Mesendoderm (in vitro differentiated cells): ENCODE measurements around the gene ERBB4.

ENCODE experiments used
- DNase-seq: peaks from one replicate; pipeline ENCODE4 v3.0.0; 2013
- H2AK5ac ChIP-seq: 2 replicates; pipeline ENCODE4 v1.6.1; 2013; ENCODE audit warnings: low read length, inconsistent platforms
- H2BK120ac ChIP-seq: 2 replicates; pipeline ENCODE4 v1.6.1; 2013; ENCODE audit warnings: low read depth, mild to moderate bottlenecking, low read length, moderate library complexity, mixed read lengths
- H2BK15ac ChIP-seq: replicated peaks from 2 replicates; pipeline ENCODE4 v1.6.1; 2013; ENCODE audit warnings: low read depth, mild to moderate bottlenecking, moderate library complexity
- H2BK5ac ChIP-seq: 2 replicates; pipeline ENCODE4 v1.6.1; 2013; ENCODE audit warnings: low read length, inconsistent platforms
- H3K18ac ChIP-seq: 2 replicates; pipeline ENCODE4 v1.6.1; 2013; ENCODE audit warnings: mild to moderate bottlenecking, low read length, mixed read lengths
- H3K23ac ChIP-seq: one replicate; pipeline ENCODE4 v1.6.1; 2013; ENCODE audit warnings: low read length
- H3K27ac ChIP-seq: 2 replicates; pipeline ENCODE4 v1.5.1; 2013; ENCODE audit warnings: low read depth, mild to moderate bottlenecking, inconsistent platforms, low read length, moderate library complexity
- H3K27me3 ChIP-seq: 2 replicates; pipeline ENCODE4 v1.6.1; 2013; ENCODE audit warnings: low read length, control low read depth, mild to moderate bottlenecking, inconsistent platforms; ENCODE audit not compliant: insufficient read depth, poor library complexity
- H3K36me3 ChIP-seq: 2 replicates; pipeline ENCODE4 v1.6.1; 2013; ENCODE audit warnings: low read length, inconsistent platforms; ENCODE audit not compliant: control insufficient read depth, insufficient read depth
- H3K4ac ChIP-seq: one replicate; pipeline ENCODE4 v1.6.1; 2013; ENCODE audit warnings: low read depth, mild to moderate bottlenecking, low read length, moderate library complexity
- H3K4me1 ChIP-seq: 2 replicates; pipeline ENCODE4 v1.6.1; 2013; ENCODE audit warnings: low read depth, low read length, inconsistent platforms; ENCODE audit not compliant: control insufficient read depth
- H3K4me2 ChIP-seq: 2 replicates; pipeline ENCODE4 v1.6.1; 2013; ENCODE audit warnings: low read length
- H3K4me3 ChIP-seq: 2 replicates; pipeline ENCODE4 v1.5.1; 2013; ENCODE audit warnings: mild to moderate bottlenecking, low read length
- H3K56ac ChIP-seq: one replicate; pipeline ENCODE4 v1.6.1; 2013; ENCODE audit warnings: low read length
- H3K79me1 ChIP-seq: 2 replicates; pipeline ENCODE4 v1.6.1; 2013; ENCODE audit warnings: low read length, inconsistent platforms
- H3K79me2 ChIP-seq: 2 replicates; pipeline ENCODE4 v1.6.1; 2013; ENCODE audit warnings: mild to moderate bottlenecking, low read length; ENCODE audit not compliant: control insufficient read depth, insufficient read depth
- H3K9ac ChIP-seq: 2 replicates; pipeline ENCODE4 v1.6.1; 2013; ENCODE audit warnings: low read length, inconsistent platforms
- H4K5ac ChIP-seq: one replicate; pipeline ENCODE4 v1.6.1; 2013; ENCODE audit warnings: low read length
- H4K8ac ChIP-seq: one replicate; pipeline ENCODE4 v1.6.1; 2013; ENCODE audit warnings: low read depth, mild to moderate bottlenecking, control low read depth, low read length, moderate library complexity
- WGBS: extraction: QIAGEN DNeasy Blood & Tissue Kit; methylation state at CpG from one replicate; pipeline ENCODE4 v1.1.7; 2013; ENCODE audit warnings: low lambda C conversion rate, missing lambda C conversion rate; ENCODE audit not compliant: insufficient coverage; ENCODE audit errors: extremely low coverage; 5-methylcytosine and 5-hydroxymethylcytosine counted together

The ERBB4 gene

DNA sequence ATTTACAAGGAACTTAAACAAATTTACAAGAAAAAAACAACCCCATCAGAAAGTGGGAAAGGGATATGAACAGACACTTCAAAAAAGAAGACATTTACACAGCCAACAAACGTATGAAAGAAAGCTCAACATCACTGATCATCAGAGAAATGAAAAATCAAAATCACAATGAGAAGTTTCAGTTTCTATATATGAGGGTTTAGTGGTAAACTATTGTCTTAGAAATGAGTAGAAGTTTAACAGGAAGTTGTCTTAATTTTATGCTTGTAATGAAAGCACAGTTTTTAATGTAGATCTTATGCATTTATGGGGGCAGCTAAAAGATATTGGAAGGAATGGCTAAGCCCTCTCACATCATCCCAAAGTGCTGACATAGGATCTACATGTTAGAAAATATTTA is 325.4 kb downstream of the ERBB4 start:
- Histone ChIP-seq H3K4me1 (no peaks in the 10 kb centered on the region), H2AK5ac (no peak overlapping the region), H2BK120ac (no peak overlapping the region), H3K56ac (no peak overlapping the region), H3K36me3 (no peaks in the 10 kb centered on the region), H4K5ac (no peak overlapping the region), H4K8ac (no peak overlapping the region), H3K18ac (no peak overlapping the region), H3K4me2 (no peak overlapping the region), H3K79me1 (no peaks in the 10 kb centered on the region), H3K27ac (no peak overlapping the region), H3K9ac (no peak overlapping the region), H2BK5ac (no peak overlapping the region), H3K23ac (no peak overlapping the region), H3K4ac (no peak overlapping the region), H3K4me3 (no peak overlapping the region), H3K27me3 (no peaks in the 10 kb centered on the region), H2BK15ac (no peak overlapping the region), H3K79me2 (no peaks in the 10 kb centered on the region)
- no CpG with 5 or more reads among the region's 1 CpG for WGBS
- no peak for DNase-seq

DNA sequence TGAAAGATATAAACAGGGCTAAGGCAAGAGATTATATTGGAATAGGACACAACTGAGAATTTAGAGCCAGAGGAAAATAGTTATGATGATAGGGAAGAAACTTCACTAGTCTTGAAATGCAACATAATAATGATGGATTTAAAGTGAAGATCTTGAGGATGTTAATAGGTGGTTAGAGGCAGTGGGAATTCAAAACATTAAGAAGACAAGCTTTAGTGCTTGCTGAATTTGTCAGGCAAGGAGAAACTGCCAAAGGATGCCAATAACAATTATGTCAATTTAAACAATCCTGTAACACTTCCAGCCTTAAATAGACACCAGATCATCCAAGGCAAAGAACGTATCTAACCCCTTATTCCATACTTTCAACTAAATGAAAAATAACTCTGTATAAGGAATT is 330.1 kb downstream of the ERBB4 start:
- H2AK5ac ChIP-seq, result no peak overlapping the region
- H3K4me2 ChIP-seq, result no peak overlapping the region
- no peak for DNase-seq
- H3K27me3 ChIP-seq, result no peaks in the 10 kb centered on the region
- H3K23ac ChIP-seq, result no peak overlapping the region
- H2BK120ac ChIP-seq, result no peak overlapping the region
- no peak overlapping the region for H2BK5ac ChIP-seq
- H4K8ac ChIP-seq, result no peak overlapping the region
- no peak overlapping the region for H3K9ac ChIP-seq
- H3K4me3 ChIP-seq, result no peak overlapping the region
- no peak overlapping the region for H3K18ac ChIP-seq
- H3K4me1 ChIP-seq, result no peaks in the 10 kb centered on the region
- no peaks in the 10 kb centered on the region for H3K79me2 ChIP-seq
- H3K56ac ChIP-seq, result no peak overlapping the region
- no peak overlapping the region for H2BK15ac ChIP-seq
- no peak overlapping the region for H3K27ac ChIP-seq
- no peak overlapping the region for H3K4ac ChIP-seq
- H3K79me1 ChIP-seq, result no peaks in the 10 kb centered on the region
- no peaks in the 10 kb centered on the region for H3K36me3 ChIP-seq
- H4K5ac ChIP-seq, result no peak overlapping the region
- WGBS, result no CpG with 5 or more reads among the region's 1 CpG

DNA sequence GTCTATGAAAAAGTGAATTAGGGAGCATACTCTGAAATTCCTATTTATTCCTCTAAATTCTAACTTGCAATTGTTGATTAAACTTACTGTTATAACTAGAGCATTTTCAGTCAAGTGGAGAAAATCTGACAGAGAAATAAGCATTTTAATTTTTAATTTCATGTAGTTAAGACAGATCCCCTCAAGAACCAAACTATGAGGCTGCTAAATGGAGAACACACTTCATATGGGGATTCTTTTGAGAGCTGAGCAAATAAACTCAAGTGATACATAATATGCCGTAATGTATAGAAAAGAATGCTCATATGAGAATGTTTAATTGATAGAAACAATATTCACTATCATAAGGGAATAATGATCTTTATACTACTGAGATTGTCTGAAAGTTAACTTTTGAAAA is 340.8 kb downstream of the ERBB4 start:
- Histone ChIP-seq H4K5ac (no peak overlapping the region), H3K56ac (no peak overlapping the region), H3K79me1 (no peaks in the 10 kb centered on the region), H2BK15ac (no peak overlapping the region), H3K4me2 (no peak overlapping the region), H2BK120ac (no peak overlapping the region), H3K18ac (no peak overlapping the region), H3K4me1 (no peaks in the 10 kb centered on the region), H3K27ac (no peak overlapping the region), H3K9ac (no peak overlapping the region), H3K4me3 (no peak overlapping the region), H2BK5ac (no peak overlapping the region), H3K27me3 (no peaks in the 10 kb centered on the region), H3K23ac (no peak overlapping the region), H4K8ac (no peak overlapping the region), H3K36me3 (no peaks in the 10 kb centered on the region), H2AK5ac (no peak overlapping the region), H3K79me2 (no peaks in the 10 kb centered on the region), H3K4ac (no peak overlapping the region)
- whole genome bisulfite sequencing, result no CpG with 5 or more reads among the region's 1 CpG
- no peak for DNase-seq

DNA sequence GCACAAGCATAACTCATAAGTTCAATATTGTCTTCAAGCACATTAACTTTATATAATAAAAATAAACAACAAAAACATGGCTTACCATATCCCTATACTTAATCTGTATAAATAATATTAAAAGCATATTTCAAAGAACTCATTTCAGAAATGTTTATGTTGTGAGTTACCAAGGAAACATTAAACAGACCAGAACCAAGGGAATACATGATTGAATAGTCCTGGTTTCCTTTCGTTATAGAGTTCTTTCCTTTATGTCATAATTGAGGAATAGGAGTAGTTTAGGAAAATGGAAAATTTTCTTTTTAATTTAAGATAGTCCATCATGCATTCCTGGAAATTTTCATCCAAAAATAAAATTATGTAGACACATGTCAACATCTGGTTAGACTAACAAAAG is 343.0 kb downstream of the ERBB4 start:
- Histone ChIP-seq H3K79me2 (no peaks in the 10 kb centered on the region), H2AK5ac (no peak overlapping the region), H3K4me2 (no peak overlapping the region), H2BK15ac (no peak overlapping the region), H2BK5ac (no peak overlapping the region), H3K9ac (no peak overlapping the region), H4K5ac (no peak overlapping the region), H3K4me1 (no peaks in the 10 kb centered on the region), H4K8ac (no peak overlapping the region), H3K56ac (no peak overlapping the region), H3K27me3 (no peaks in the 10 kb centered on the region), H3K23ac (no peak overlapping the region), H3K36me3 (no peaks in the 10 kb centered on the region), H3K27ac (no peak overlapping the region), H3K4me3 (no peak overlapping the region), H2BK120ac (no peak overlapping the region), H3K18ac (no peak overlapping the region), H3K4ac (no peak overlapping the region), H3K79me1 (no peaks in the 10 kb centered on the region)
- no peak for DNase-seq
- no CpG with 5 or more reads among the region's 1 CpG for WGBS

GRCh38 chr2:212194396-212194795 is 344.2 kb downstream of the ERBB4 start:
- Histone ChIP-seq H2BK5ac (no peak overlapping the region), H2AK5ac (no peak overlapping the region), H3K56ac (no peak overlapping the region), H3K23ac (no peak overlapping the region), H2BK120ac (no peak overlapping the region), H3K9ac (no peak overlapping the region), H3K36me3 (no peaks in the 10 kb centered on the region), H3K4ac (no peak overlapping the region), H3K27ac (no peak overlapping the region), H3K4me2 (no peak overlapping the region), H3K4me3 (no peak overlapping the region), H3K27me3 (no peaks in the 10 kb centered on the region), H3K18ac (no peak overlapping the region), H4K5ac (no peak overlapping the region), H3K79me1 (no peaks in the 10 kb centered on the region), H2BK15ac (no peak overlapping the region), H3K79me2 (no peaks in the 10 kb centered on the region), H4K8ac (no peak overlapping the region), H3K4me1 (no peaks in the 10 kb centered on the region)
- DNase-seq, result no peak

DNA sequence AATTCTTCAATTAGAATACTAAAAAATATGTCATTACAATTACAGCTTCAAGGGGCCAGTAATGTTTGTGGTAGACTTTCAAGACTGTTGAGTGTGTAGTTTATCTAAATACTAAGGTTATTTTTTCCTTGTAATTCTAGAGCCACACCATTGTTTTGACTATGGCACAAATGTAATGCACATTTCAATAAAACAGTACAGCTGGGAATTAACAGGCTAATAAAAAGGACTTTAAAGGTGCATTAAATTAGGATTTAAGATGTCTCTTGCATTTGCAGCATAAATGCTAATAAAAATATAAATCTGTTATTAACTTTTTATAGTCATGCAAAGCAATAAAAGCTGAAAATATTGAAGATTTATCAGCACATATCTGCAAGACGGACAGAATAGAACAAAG is 344.8 kb downstream of the ERBB4 start:
- Histone ChIP-seq H4K5ac (no peak overlapping the region), H3K23ac (no peak overlapping the region), H3K79me1 (no peaks in the 10 kb centered on the region), H2BK15ac (no peak overlapping the region), H3K9ac (no peak overlapping the region), H3K4me3 (no peak overlapping the region), H3K27me3 (no peaks in the 10 kb centered on the region), H2BK120ac (no peak overlapping the region), H4K8ac (no peak overlapping the region), H3K27ac (no peak overlapping the region), H3K4ac (no peak overlapping the region), H3K4me1 (no peaks in the 10 kb centered on the region), H3K56ac (no peak overlapping the region), H3K4me2 (no peak overlapping the region), H3K79me2 (no peaks in the 10 kb centered on the region), H2BK5ac (no peak overlapping the region), H3K18ac (no peak overlapping the region), H2AK5ac (no peak overlapping the region), H3K36me3 (no peaks in the 10 kb centered on the region)
- no peak for DNase-seq
- WGBS, result no CpG with 5 or more reads among the region's 1 CpG
